Ectodermal cell (in vitro differentiated cells): Measurements from ENCODE around the gene MGLL.

ENCODE experiments used
- H3K27ac ChIP-seq: 2 replicates; pipeline ENCODE4 v1.7.0; 2013; ENCODE audit warnings: mild to moderate bottlenecking, low read depth, low read length; ENCODE audit not compliant: insufficient read depth, poor library complexity, severe bottlenecking
- H3K27me3 ChIP-seq: 2 replicates; pipeline ENCODE4 v1.7.0; 2013; ENCODE audit warnings: mild to moderate bottlenecking, low read length; ENCODE audit not compliant: insufficient read depth, control insufficient read depth, poor library complexity, severe bottlenecking
- H3K36me3 ChIP-seq: one replicate; pipeline ENCODE4 v1.7.0; 2013; ENCODE audit warnings: low read length; ENCODE audit not compliant: control insufficient read depth, insufficient read depth
- H3K4me1 ChIP-seq: one replicate; pipeline ENCODE4 v1.7.0; 2013; ENCODE audit warnings: low read length; ENCODE audit not compliant: control insufficient read depth, insufficient read depth
- H3K4me3 ChIP-seq: 2 replicates; pipeline ENCODE4 v1.7.0; 2013; ENCODE audit warnings: low read depth, low read length, control low read depth; ENCODE audit not compliant: insufficient read depth
- H3K9me3 ChIP-seq: 2 replicates; pipeline ENCODE4 v1.7.0; 2013; ENCODE audit warnings: mild to moderate bottlenecking, low read length, moderate library complexity; ENCODE audit not compliant: control insufficient read depth
- WGBS, 2 experiments: methylation state at CpG; one replicate each; pipeline ENCODE4 v1.1.7; 2013; ENCODE audit warnings: missing lambda C conversion rate in 2 of 2; 5-methylcytosine and 5-hydroxymethylcytosine counted together

MGLL gene

DNA sequence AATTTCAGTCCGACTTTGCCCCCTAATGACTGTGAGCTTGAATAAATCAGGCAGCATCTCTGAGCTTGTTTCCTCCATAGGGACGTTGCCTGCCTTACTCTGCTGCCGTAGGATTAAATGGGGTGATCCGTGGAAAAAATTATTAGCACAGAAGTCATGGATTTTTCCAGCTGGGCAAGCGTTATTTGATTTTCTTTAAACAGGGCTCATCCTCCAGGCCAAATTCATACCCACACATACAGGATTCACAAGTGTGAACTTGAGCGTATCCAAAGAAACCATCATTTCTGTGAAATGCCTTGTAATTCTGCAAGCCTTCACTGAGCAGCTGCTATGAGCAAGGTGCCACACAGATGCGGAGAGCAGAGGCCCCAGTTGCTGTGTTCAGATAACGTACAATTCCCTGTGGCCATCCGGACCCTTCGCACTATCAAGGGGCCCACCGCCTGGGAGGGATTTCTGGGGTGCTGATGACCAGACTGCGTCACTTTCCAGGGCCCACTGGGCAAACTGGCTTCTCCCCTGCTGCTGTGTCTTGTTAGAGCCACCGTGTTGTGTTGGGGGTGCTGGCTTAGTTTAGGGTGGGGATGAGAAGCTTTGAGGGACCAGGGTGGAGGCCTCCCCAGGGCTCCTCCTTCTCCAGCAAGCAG lies 61.4 kb downstream of the MGLL start:
- Histone ChIP-seq H3K4me1 (peaks cover 4% of the 10 kb centered on the region), H3K36me3 (no peaks in the 10 kb centered on the region), H3K27me3 (no peaks in the 10 kb centered on the region), H3K27ac (no peak overlapping the region), H3K4me3 (no peak overlapping the region), H3K9me3 (no peaks in the 10 kb centered on the region)
- 92 to 93% methylated on average over 13 of the region's 13 CpGs for WGBS, 2 experiments

GRCh38 chr3:127760361-127760760 lies 62.0 kb downstream of the MGLL start:
- peaks cover 4% of the 10 kb centered on the region for H3K4me1 ChIP-seq
- no peak overlapping the region for H3K4me3 ChIP-seq
- H3K27ac ChIP-seq, result no peak overlapping the region
- no peaks in the 10 kb centered on the region for H3K9me3 ChIP-seq
- no peaks in the 10 kb centered on the region for H3K27me3 ChIP-seq
- H3K36me3 ChIP-seq, result no peaks in the 10 kb centered on the region
- WGBS, 2 experiments, result 93% methylated on average over 14 of the region's 14 CpGs

DNA sequence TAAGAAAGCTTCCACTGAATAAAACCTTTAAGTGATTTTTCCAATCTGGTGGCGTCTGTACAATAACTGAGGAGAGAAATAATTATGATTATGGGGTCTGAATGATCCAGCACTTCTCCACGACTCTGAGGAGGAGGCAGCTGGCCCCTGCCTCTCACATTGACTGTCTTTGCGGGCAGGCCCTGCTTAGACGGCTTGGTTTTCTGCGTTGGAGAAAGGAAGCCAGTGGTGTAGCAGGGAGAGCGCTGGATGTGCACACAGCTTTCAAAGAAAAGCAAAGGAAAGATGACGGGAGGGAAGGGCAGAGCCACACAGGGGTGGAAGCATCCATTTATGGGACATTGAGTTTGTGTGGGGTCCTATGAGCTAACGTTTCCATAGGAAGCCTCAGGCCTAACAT lies 62.5 kb downstream of the MGLL start:
- 89 to 92% methylated on average over 8 of the region's 8 CpGs for WGBS, 2 experiments
- H3K27me3 ChIP-seq, result no peaks in the 10 kb centered on the region

GRCh38 chr3:127758013-127758412 lies 64.3 kb downstream of the MGLL start:
- Histone ChIP-seq H3K27me3 (no peaks in the 10 kb centered on the region), H3K9me3 (no peaks in the 10 kb centered on the region), H3K27ac (no peak overlapping the region), H3K4me1 (peaks cover 9% of the 10 kb centered on the region), H3K4me3 (no peak overlapping the region), H3K36me3 (no peaks in the 10 kb centered on the region)
- 87 to 92% methylated on average over 3 of the region's 3 CpGs for WGBS, 2 experiments

More for the DNA sequence above, 62.5 kb downstream of the MGLL start:
- H3K9me3 ChIP-seq, result no peaks in the 10 kb centered on the region
- H3K4me3 ChIP-seq, result no peak overlapping the region
- H3K27ac ChIP-seq, result no peak overlapping the region
- H3K36me3 ChIP-seq, result no peaks in the 10 kb centered on the region
- H3K4me1 ChIP-seq, result peaks cover 4% of the 10 kb centered on the region

- H3K27me3 ChIP-seq, result no peaks in the 10 kb centered on the region
- H3K36me3 ChIP-seq, result no peaks in the 10 kb centered on the region
- no peaks in the 10 kb centered on the region for H3K9me3 ChIP-seq
- peaks cover 5% of the 10 kb centered on the region for H3K4me1 ChIP-seq
- 92 to 95% methylated on average over 12 of the region's 12 CpGs for WGBS, 2 experiments
- H3K4me3 ChIP-seq, result no peak overlapping the region
- H3K27ac ChIP-seq, result no peak overlapping the region
These were observed 67.0 kb downstream of the MGLL start for GRCh38 chr3:127755305-127755681.

DNA sequence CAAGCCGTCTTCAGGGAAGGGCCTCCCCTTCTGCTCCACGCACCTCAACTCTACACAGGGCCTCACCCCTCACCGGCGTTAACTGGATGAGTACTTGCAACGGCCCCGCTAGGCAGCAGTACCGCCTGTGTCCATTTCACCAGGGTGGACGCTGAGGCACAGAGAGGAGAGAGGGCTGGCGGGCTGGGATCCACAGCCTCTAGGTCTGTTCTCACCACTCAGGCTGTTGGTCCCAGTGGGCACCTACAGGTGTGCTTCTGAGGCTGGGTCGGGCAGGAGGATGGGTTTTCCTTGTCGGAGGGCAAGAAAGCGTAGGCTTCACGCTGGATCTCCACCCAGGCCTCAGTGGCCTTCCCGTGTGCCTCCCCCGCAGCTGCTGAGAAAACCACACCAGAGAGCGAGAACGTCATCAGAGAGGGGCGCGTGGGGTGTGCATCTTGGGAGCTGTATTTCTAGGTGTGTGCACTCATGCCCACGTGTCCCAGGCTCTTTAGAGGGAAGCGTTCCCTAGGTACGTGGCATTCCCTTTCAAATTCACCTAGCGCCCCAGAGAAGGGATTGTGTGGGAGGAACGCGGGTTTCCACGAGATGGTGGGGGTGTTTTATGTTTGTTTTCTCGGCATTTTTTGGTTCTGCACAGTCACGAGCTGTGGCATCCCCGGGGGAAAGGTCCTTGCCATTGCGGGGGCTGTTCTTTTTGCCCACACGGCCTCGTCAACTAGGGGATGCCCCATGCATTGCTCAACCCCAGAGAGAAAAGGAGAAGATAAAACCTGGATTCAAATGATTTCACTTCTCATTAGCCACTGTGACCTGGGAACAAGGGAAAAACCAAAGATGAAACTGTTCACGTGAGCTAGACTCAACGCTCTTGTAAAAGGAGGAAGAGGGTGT lies 67.7 kb downstream of the MGLL start:
- 93% methylated on average over 34 of the region's 34 CpGs for WGBS, 2 experiments
- H3K27me3 ChIP-seq, result no peaks in the 10 kb centered on the region
- H3K36me3 ChIP-seq, result no peaks in the 10 kb centered on the region
- no peaks in the 10 kb centered on the region for H3K9me3 ChIP-seq
- peaks cover 5% of the 10 kb centered on the region for H3K4me1 ChIP-seq
- H3K4me3 ChIP-seq, result no peak overlapping the region
- no peak overlapping the region for H3K27ac ChIP-seq

GRCh38 chr3:127753898-127754410 lies 68.4 kb downstream of the MGLL start:
- Histone ChIP-seq H3K9me3 (no peaks in the 10 kb centered on the region), H3K4me3 (no peak overlapping the region), H3K36me3 (no peaks in the 10 kb centered on the region), H3K27ac (no peak overlapping the region), H3K27me3 (no peaks in the 10 kb centered on the region), H3K4me1 (peaks cover 5% of the 10 kb centered on the region)
- WGBS, 2 experiments, result 86 to 92% methylated on average over 8 of the region's 8 CpGs

DNA sequence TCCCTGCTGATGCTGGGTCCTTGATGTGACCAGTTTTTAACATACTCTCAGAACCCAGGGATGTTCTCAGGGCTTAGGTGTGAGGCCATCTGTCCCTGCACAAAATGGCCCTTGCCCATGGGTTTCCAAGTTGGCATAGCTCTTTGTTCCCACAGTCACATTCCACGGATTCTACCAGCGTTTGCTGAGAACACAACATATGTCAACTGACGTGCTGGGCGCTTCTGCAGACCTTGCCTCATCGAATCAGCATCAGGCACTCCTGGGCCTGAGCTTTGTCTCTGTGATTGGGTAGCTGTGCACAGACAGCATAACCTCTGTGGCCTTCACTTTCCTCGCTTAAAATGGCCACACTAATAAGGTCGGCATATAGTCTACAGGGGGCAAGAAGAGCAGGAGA lies 69.0 kb downstream of the MGLL start:
- no peaks in the 10 kb centered on the region for H3K27me3 ChIP-seq
- no peak overlapping the region for H3K4me3 ChIP-seq
- H3K36me3 ChIP-seq, result no peaks in the 10 kb centered on the region
- H3K27ac ChIP-seq, result no peak overlapping the region
- no peaks in the 10 kb centered on the region for H3K9me3 ChIP-seq
- 95% methylated on average over 7 of the region's 7 CpGs for WGBS, 2 experiments
- peaks cover 5% of the 10 kb centered on the region for H3K4me1 ChIP-seq

GRCh38 chr3:127751782-127752181 lies 70.5 kb downstream of the MGLL start:
- no peaks in the 10 kb centered on the region for H3K36me3 ChIP-seq
- 92 to 95% methylated on average over 4 of the region's 4 CpGs for WGBS, 2 experiments
- H3K4me3 ChIP-seq, result no peak overlapping the region
- no peak overlapping the region for H3K27ac ChIP-seq
- H3K27me3 ChIP-seq, result no peaks in the 10 kb centered on the region
- no peaks in the 10 kb centered on the region for H3K9me3 ChIP-seq
- peaks cover 5% of the 10 kb centered on the region for H3K4me1 ChIP-seq

GRCh38 chr3:127751163-127751621 lies 71.1 kb downstream of the MGLL start:
- peaks cover 5% of the 10 kb centered on the region for H3K4me1 ChIP-seq
- no peak overlapping the region for H3K27ac ChIP-seq

More at GRCh38 chr3:127751163-127751621, 71.1 kb downstream of the MGLL start:
- Histone ChIP-seq H3K36me3 (no peaks in the 10 kb centered on the region), H3K9me3 (no peaks in the 10 kb centered on the region), H3K4me3 (no peak overlapping the region), H3K27me3 (no peaks in the 10 kb centered on the region)
- 90 to 92% methylated on average over 8 of the region's 8 CpGs for WGBS, 2 experiments
